ENCODE results near the gene NUAK1.

- TF ChIP-seq CTCF (conservative IDR thresholded peaks at IDR 0.05) (no peak), ZFX (IDR thresholded peaks at IDR 0.05) (no peak)
These were observed 49.8 kb downstream of the NUAK1 start for GRCh38 chr12:106088811-106089485.

All from C4-2B (cell line).